ENCODE data around the gene ZNF77.
"Not testable (repeated sequence)": the region's sequence is repeated elsewhere in the genome, so short reads cannot be mapped to it uniquely, and the experiment has no call there.

ZNF77 gene

DNA sequence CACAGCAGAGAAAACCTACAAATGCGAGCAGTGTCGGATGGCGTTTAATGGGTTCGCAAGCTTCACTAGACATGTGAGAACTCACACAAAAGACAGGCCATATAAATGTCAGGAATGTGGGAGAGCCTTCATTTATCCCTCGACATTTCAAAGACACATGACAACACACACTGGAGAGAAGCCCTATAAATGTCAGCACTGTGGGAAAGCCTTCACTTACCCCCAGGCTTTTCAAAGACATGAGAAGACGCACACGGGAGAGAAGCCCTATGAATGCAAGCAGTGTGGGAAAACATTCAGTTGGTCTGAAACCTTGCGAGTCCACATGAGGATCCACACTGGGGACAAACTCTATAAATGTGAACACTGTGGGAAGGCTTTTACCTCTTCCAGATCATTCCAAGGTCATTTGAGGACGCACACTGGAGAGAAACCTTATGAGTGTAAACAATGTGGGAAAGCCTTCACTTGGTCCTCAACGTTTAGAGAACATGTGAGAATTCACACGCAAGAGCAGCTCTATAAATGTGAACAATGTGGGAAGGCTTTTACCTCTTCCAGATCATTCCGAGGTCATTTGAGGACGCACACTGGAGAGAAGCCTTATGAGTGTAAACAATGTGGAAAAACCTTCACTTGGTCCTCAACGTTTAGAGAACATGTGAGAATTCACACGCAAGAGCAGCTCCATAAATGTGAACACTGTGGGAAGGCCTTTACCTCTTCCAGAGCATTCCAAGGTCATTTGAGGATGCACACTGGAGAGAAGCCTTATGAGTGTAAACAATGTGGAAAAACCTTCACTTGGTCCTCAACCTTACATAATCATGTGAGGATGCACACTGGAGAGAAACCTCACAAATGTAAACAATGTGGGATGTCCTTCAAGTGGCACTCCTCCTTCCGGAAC, 27.2 kb downstream of the ZNF77 start:
- DNase-seq: no peak

DNA sequence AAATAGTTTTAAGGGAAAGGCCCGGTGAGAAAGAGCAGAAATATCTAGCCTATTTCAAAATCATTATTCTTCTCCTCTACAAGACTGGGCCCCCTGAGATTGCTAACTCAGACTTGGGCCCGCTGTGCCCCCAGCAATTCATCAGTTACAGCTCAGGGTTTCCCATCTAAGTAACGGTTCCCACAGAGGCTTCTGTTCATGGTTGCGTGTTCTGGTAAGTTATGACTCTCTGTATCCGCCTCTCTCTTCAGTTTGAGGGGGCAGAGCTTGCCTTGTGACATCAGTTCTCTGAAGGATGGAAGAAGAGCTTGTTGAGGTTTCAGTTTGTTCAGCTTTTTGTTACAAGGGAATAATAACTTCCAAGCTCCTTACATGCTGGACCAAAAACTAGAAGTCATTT, 32.5 kb downstream of the ZNF77 start:
- DNase-seq: no peak

DNA sequence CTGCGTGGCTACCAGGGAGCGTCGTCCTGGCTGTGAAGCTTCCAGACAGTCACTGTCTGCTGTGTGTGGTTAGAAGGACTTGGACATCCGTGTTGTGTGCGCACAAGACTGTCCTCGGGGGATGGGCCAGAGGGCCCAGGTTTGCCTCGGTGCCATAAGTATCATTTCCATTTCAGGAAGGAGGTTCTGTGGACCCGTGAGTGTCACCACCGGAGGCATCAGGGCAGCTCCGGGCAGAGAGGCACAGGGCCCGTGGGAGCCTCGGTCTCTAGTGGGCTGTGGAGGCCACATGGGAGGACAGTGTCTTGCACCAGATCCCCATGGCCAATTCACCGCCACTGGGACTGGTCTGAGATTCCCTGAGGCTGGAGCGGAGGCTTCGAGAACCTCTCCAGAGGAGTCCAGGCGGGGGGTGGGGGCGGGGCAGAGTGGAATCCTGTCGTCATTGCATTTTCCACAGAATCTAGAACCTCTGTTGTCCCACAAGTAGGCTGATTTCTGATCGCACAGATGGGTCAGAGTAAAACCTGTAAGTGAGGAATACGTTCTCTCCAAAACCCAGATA, 38.1 kb downstream of the ZNF77 start:
- DNase-seq: no peak

DNA sequence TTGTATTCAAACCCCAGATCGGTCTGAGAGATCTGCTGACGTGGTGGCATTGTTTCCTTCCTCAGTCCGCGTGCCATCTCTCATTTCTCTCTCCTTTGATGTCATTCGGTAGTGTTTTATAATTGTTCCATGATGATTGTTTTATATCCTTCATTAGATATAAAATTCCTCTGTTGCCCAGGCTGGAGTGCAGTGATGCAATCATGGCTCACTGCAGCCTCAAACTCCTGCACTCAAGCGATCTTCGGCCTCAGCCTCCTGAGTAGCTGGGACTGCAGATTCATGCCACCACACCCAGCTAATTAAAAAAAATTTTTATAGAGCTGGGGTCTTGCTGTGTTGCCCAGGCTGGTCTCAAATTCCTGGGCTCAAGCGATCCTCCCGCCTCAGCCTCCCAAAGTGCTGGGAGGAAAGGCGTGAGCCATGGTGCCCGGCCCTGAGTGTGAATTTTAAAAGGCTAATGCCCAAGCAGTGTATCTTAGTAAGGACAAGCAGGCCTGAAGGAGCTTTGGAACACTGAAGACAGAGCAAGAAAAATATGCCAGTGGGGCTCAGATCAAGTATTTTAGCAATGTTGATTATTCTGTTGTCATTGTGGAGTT, 38.8 kb downstream of the ZNF77 start:
- no peak for DNase-seq

DNA sequence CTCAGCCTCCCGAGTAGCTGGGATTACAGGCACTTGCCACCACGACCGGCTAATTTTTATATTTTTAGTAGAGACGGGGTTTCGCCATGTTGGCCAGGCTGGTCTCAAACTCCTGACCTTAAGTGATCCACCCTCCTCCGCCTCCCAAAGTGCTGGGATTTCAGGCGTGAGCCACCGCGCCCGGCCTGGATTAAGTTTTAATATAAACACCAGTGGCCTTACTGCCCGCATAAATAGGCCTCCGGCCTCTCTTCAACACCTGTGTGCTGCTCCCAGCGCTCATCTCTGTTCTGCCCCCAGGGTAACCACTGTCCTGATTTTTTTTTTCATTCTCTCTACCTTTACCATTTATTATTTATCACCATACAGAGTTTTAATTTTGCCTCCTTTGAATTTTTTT, 41.4 kb downstream of the ZNF77 start:
- not testable (repeated sequence) for DNase-seq

DNA sequence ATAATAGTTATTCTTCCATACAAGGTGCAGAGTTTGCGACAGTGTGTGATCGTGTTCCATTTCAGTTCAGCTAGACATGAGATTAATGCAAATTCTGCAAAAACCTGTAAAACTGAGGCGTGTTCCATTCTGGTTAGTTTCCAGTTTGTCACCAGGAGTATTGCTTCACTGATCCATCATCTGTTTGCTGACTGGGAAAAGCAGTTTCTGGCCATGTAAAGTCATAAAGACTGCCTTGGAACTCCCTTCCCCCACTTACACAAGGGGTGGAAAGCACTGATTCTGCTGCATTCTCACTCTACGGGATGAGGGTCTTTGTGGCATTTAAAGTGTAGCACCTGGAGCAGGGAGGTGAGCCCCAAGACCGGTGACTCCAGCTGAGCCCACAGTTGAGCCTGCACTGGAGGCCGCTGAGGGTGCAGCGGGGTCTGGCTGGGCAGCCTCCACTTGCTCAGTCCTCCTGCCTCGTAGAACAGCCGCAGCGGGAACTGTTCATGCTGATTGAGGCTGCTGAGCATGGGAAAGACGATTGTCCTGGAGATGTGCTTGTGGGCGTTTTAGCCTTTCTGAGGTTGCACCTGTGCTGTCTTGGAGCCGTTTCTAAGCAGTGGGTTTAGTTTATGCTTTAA, 42.1 kb downstream of the ZNF77 start:
- no peak for DNase-seq

DNA sequence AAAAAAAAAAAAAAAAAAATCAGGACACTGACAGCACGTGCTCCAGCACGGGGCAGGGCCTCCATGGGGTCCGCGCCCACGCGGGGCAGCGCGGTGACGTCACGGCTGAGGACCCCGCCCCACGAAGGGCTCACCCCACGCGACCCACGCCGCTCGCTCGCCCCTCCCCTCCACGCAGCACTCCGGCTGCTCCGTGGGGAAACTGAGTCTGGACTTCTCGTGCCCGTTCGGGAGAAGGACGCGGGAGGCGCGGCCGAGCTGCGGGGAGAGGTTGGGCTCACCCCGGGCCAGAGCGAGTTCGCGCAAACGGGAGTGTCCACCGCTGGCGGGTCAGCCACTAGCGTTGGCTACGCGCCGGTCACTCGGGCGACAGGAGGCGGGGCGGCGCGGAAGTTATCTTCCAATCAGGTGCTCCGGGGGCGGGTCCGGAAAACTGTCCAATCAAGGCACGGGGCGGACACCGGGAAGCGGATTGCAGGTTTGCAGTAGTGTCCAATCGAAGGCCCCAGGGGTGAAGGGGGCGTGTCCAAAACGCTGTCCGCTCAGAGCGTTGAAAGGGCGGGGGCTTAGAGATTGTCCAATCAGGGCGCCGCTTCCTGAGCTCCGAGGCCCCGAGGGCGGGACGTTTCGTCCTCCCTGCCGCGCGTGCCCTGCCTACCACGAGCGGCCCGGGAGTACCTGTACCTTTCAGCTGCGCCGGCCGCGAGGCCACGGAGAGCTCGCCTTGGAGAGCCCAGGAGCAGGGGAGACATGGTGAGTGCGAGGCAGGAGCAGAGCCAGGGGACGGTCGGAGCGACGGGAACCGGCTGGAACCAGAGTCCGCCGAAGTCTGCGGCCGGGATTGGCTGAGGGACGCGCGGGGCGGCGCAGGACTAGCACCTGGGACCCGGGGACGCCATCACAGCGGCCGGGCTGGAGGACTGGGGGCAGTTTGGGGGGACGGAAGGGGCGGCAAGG, 44.2 kb downstream of the ZNF77 start, which contains the start of gene ZNF57:
TSS of gene ZNF57 (plus strand) at position 633 of the 957 bp plus-strand sequence. CDS start at position 751, 118 bp downstream.
- DNase-seq: peak; percentile 63 to 100 (median 99)

DNA sequence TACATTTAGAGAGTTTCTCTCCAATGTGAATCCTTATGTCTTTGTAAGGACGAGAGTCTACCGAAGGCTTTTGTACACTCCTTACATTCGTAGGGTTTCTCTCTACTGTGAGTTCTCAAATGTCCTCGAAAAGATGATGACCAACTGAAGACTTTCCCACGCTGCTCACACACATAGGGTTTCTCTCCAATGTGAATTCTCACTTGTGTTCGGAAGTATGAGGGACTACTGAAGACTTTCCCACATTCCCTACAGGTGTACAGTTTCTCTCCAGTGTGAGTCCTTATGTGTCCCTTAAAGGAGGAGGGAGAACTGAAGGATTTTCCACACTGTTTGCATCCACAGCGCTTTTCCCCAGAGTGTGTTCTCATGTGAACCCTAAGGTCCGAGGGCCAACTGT, 48.1 kb downstream of the ZNF77 start:
- no peak for DNase-seq

DNA sequence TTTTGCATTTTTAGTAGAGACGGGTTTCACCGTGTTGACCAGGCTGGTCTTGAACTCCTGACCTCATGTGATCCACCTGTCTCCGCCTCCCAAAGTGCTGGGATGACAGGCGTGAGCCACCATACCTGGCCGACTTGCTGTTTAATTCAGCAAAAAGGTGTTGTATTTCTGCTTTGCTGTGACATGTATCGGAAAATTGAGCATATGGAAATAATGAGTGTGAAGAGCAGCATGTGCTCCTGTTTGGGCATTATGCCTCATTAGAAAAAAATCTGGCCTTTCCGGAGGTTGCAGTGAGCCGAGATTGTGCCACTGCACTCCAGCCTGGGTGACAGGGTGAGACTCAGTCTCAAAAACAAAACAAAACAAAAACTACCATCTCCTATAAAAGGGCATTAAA, 54.2 kb downstream of the ZNF77 start:
- not testable (repeated sequence) for DNase-seq

DNA sequence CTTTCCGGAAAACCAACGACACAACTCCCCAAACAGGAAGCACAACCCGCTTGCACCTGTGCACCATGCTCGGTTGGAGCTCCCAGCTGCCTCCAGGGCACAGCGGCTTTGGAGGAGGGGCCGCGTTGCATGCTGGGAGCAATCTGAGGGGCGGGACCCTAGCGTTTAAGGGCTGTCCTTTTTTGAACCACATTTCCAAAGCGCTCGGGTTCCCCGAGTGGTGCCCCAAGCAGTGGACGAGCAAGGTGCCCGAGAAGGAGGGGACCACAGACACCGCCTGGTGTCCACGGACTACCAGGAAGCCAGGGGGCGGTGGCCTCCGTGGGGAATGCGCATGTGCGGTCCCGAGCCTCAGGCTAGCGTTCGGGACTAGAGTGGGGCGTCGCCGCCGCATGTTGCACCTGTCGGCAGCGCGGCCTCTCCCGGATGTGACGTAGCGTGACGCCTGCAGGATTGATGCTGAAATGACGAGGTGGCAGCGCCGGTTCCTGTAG, 56.0 kb downstream of the ZNF77 start:
- DNase-seq: peak in 6 of 56 donors; percentile 16 to 54 (median 30)

DNA sequence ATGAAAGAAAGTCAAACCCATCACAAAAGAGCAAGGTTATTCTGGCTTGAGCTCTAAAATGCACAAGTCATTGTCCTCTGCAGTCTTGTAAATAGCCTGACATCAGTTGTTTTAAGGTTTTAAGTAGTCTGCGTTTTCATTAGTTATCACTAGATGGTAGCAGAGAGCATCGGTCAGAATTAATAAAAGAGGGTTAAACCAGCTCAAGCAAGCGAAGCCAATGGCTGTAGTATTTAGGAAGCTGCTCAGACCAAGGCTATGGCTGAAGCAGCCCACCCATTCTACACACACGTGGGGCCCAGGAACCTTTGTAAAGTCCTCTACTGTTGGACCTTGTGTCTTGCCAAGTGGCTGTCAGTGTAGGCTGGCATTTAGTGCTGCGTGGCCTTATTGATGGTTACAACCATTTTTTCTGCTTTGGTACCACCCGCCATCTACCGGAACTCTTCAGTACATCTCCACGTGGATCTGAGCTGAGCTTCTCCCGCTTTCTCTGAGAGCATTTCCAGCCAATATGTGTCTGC, 57.3 kb downstream of the ZNF77 start:
- peak in 29 of 56 donors; percentile 8 to 67 (median 25) for DNase-seq

DNA sequence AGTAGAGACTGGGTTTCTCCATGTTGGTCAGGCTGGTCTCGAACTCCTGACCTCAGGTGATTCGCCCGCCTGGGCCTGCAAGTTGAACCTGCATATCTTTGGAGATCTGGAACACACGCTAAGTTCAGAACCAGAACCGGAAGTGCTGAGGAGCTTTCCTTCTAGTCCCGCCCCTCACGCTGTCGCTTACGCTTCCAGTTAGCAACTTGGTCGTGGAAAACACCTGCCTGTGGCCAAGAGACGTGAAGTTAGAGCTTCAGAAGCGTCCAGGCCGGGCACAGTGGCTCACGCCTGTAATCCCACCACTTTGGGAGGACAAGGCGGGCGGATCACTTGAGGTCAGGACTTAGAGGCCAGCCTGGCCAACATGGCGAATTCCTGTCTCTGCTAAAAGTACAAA, 59.0 kb downstream of the ZNF77 start:
- DNase-seq: no peak

DNA sequence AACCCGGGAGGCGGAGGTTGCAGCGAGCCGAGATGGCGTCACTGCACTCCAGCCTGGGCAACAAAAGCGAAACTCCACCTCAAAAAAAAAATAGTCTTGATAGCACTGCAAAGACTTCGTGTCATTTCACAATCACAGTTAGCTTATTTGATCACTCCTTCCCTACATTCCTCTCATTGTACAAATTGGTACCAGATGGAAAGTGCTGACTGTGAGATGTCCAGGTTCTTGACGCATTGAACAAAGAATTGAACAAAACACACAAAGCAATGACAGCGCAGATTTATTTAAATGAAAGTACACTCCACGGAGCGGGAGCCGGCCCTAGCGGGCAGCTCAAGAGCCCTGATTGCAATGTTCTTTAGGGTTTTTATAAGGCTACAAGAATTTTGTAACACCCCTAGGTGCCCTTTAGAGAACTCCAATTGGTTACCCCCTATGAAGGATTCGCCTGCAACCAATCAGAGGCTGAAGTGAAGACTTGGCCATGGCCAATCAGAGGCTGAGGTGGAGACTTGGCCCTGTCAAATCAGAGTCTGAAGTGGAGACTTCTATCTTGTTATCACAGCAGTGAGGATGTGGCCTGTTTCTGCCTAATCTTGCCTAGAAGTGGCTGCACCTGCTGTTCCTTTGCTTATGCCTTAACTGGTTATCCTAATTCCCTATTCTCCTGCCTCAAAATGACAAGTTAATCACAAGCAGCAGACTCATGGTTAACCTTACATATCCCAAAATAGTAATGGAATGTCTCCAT, 60.9 kb downstream of the ZNF77 start:
- DNase-seq: no peak
